HCT116 (cell line): ENCODE data around the gene PRKN. TPM values are rescaled to one million over a fixed set of nuclear protein-coding genes. Genes with fewer than 3 reads are reported as not detected.

ENCODE experiments used
- ATAC-seq: fragments of 200-7000 bp; cut with Tn5 transposase; 2 replicates; pipeline ENCODE4 v1.9.1; 2020; ENCODE audit warnings: mild to moderate bottlenecking, moderate library complexity
- BruUV-seq: library from RNA; stranded (reverse); fragments of 400-500 nt; replicated peaks from 2 replicates; lab custom pipeline; 2021; lab: Mats Ljungman, UMichigan
- CTCF ChIA-PET: fragments of 300-600 bp; sonication (Branson Sonifier 250); formaldehyde crosslinking; loops from one replicate; lab custom pipeline; 2021; ENCODE audit warnings: antibody characterized with exemption; lab: Charles Lee
- POLR2A ChIA-PET: fragments of 300-600, 350-600 bp; sonication (Branson Sonifier 250); formaldehyde crosslinking; loops from one replicate; lab custom pipeline; 2021; ENCODE audit warnings: antibody characterized with exemption; lab: Charles Lee
- RAD21 ChIA-PET, 2 experiments: fragments of 300-600 bp; sonication (Branson Sonifier 250); formaldehyde crosslinking; loops; one replicate each; lab custom pipeline; 2023; ENCODE audit warnings: low total read pairs in 2 of 2; ENCODE audit not compliant: uncharacterized antibody in 2 of 2, unreplicated experiment in 2 of 2, low non-redundant PET in 1 of 2; lab: Charles Lee
- DNase-seq: peaks from one replicate; pipeline ENCODE4 v3.0.0-alpha.2; 2010; ENCODE audit warnings: low read depth, low spot score
- H2AFZ ChIP-seq: fragments of 200-600 bp; shearing (Covaris generic), sonication (generic); 2 replicates; pipeline ENCODE4 v1.6.1; 2017; ENCODE audit warnings: low read depth, mixed run types, mixed read lengths, antibody characterized with exemption, low read length; ENCODE audit not compliant: poor library complexity, severe bottlenecking
- H3K27ac ChIP-seq: 2 replicates; pipeline ENCODE4 v1.5.1; 2012; ENCODE audit warnings: low read depth, low read length
- H3K27me3 ChIP-seq: fragments of 200-600 bp; sonication (generic); 2 replicates; pipeline ENCODE4 v1.6.1; 2016; ENCODE audit warnings: mixed run types, low read length, mixed read lengths; ENCODE audit not compliant: insufficient read depth
- H3K36me3 ChIP-seq, 2 experiments: fragments of 200-500 bp in 1 of 2; fragments of 200-600 bp in 1 of 2; sonication (Bioruptor generic) in 1 of 2; sonication (generic) in 1 of 2; 2 replicates each; pipeline versions ENCODE4 v1.5.1 to v1.6.1; 2014 to 2016; ENCODE audit warnings: low read length in 2 of 2, inconsistent platforms in 1 of 2, mixed read lengths in 1 of 2, mixed run types in 1 of 2; ENCODE audit not compliant: insufficient read depth in 2 of 2, control insufficient read depth in 1 of 2
- H3K4me1 ChIP-seq, 2 experiments: fragments of 200-600 bp in 1 of 2; sonication (generic) in 1 of 2; 2 replicates each; pipeline versions ENCODE4 v1.5.1 to v1.6.1; 2012 to 2017; ENCODE audit warnings: low read length in 2 of 2, inconsistent platforms in 1 of 2, mild to moderate bottlenecking in 1 of 2, mixed read lengths in 1 of 2, mixed run types in 1 of 2, moderate library complexity in 1 of 2; ENCODE audit not compliant: insufficient read depth in 2 of 2, control insufficient read depth in 1 of 2
- H3K4me2 ChIP-seq: fragments of 200-600 bp; sonication (generic); 2 replicates; pipeline ENCODE4 v1.6.1; 2017; ENCODE audit warnings: mixed run types, low read length, mixed read lengths
- H3K4me3 ChIP-seq, 2 experiments: fragments of 200-600 bp in 1 of 2; sonication (generic) in 1 of 2; replicated peaks in 1 of 2; 2 replicates each; pipeline ENCODE4 v1.5.1; 2011 to 2016; ENCODE audit warnings: low read length in 2 of 2, control low read depth in 1 of 2, low read depth in 1 of 2, mild to moderate bottlenecking in 1 of 2, mixed read lengths in 1 of 2, mixed run types in 1 of 2
- H3K79me2 ChIP-seq: fragments of 200-600 bp; sonication (generic); 2 replicates; pipeline ENCODE4 v1.6.1; 2017; ENCODE audit warnings: mild to moderate bottlenecking, mixed run types, low read length, moderate library complexity, mixed read lengths; ENCODE audit not compliant: insufficient read depth
- H3K9ac ChIP-seq: fragments of 200-600 bp; sonication (generic); 2 replicates; pipeline ENCODE4 v1.6.1; 2016; ENCODE audit warnings: low read length, mixed read lengths
- H3K9me2 ChIP-seq: fragments of 200-600 bp; sonication (generic), shearing (Covaris generic); 2 replicates; pipeline ENCODE4 v1.6.1; 2017; ENCODE audit warnings: mixed run types, mild to moderate bottlenecking, moderate library complexity; ENCODE audit not compliant: insufficient read depth
- H3K9me3 ChIP-seq, 2 experiments: fragments of 200-500 bp in 1 of 2; fragments of 200-600 bp in 1 of 2; sonication (Bioruptor generic) in 1 of 2; sonication (generic) in 1 of 2; 2 replicates each; pipeline ENCODE4 v1.6.1; 2014 to 2017; ENCODE audit warnings: low read length in 2 of 2, mixed read lengths in 2 of 2, inconsistent platforms in 1 of 2, low read depth in 1 of 2, mild to moderate bottlenecking in 1 of 2, mixed run types in 1 of 2, moderate library complexity in 1 of 2; ENCODE audit not compliant: control insufficient read depth in 1 of 2, insufficient read depth in 1 of 2
- H4K20me1 ChIP-seq: fragments of 200-600 bp; sonication (generic), shearing (Covaris generic); 2 replicates; pipeline ENCODE4 v1.6.1; 2017; ENCODE audit warnings: mixed run types, mild to moderate bottlenecking, moderate library complexity; ENCODE audit not compliant: insufficient read depth
- CEBPB ChIP-seq: IDR thresholded peaks from 2 replicates; pipeline ENCODE4 v1.6.1; 2012; ENCODE audit warnings: low read depth
- EGR1 ChIP-seq: IDR thresholded peaks from 2 replicates; pipeline ENCODE4 v1.6.1; 2012; ENCODE audit warnings: low read depth
- ELF1 ChIP-seq: IDR thresholded peaks from 2 replicates; pipeline ENCODE4 v1.6.1; 2012; ENCODE audit warnings: low read depth, borderline replicate concordance
- EZH2 ChIP-seq: fragments of 200-600 bp; sonication (generic); IDR thresholded peaks from 2 replicates; pipeline ENCODE4 v1.6.1; 2017; ENCODE audit warnings: antibody characterized with exemption, mixed run types
- FOSL1 ChIP-seq: IDR thresholded peaks from 2 replicates; pipeline ENCODE4 v1.6.1; 2012; ENCODE audit warnings: low read depth
- JUND ChIP-seq: IDR thresholded peaks from 2 replicates; pipeline ENCODE4 v1.6.1; 2012
- POLR2A ChIP-seq: IDR thresholded peaks from 2 replicates; pipeline ENCODE4 v1.7.0; 2011; ENCODE audit warnings: borderline replicate concordance; ENCODE audit not compliant: insufficient read depth, insufficient read length; ENCODE audit errors: extremely low read depth
- POLR2AphosphoS5 ChIP-seq: IDR thresholded peaks from 2 replicates; pipeline ENCODE4 v1.6.1; 2011; ENCODE audit warnings: mild to moderate bottlenecking, low read depth, low read length, moderate library complexity
- RAD21 ChIP-seq: IDR thresholded peaks from 2 replicates; pipeline ENCODE4 v1.6.1; 2012; ENCODE audit warnings: low read depth, mild to moderate bottlenecking
- SIN3A ChIP-seq: IDR thresholded peaks from 2 replicates; pipeline ENCODE4 v1.6.1; 2012; ENCODE audit warnings: low read depth
- SRF ChIP-seq: IDR thresholded peaks from 2 replicates; pipeline ENCODE4 v1.6.1; 2012; ENCODE audit warnings: low read depth
- TCF7L2 ChIP-seq: IDR thresholded peaks from 2 replicates; pipeline ENCODE4 v1.7.0; 2011; ENCODE audit warnings: borderline replicate concordance, inconsistent platforms; ENCODE audit not compliant: insufficient read depth, insufficient read length; ENCODE audit errors: extremely low read depth
- YY1 ChIP-seq: IDR thresholded peaks from 2 replicates; pipeline ENCODE4 v1.6.1; 2011; ENCODE audit warnings: low read length, low read depth, moderate library complexity, mild to moderate bottlenecking; ENCODE audit not compliant: insufficient replicate concordance; ENCODE audit errors: extremely low read depth
- ZFX ChIP-seq: fragments of 450-650 bp; IDR thresholded peaks from 2 replicates; pipeline ENCODE4 v1.6.1; 2017
- ZNF274 ChIP-seq: fragments of 200-500 bp; sonication (Bioruptor generic); IDR thresholded peaks from 2 replicates; pipeline ENCODE4 v1.6.1; 2014; ENCODE audit warnings: mild to moderate bottlenecking, low read depth, low read length, inconsistent platforms
- intact Hi-C: fragments of 100-400 bp; cut with micrococcal nuclease; formaldehyde crosslinking; loops from 2 replicates; pipeline ENCODE4 v1.10.0; 2022
- total RNA-seq: library from RNA; stranded (reverse); gene quantifications from one replicate; pipeline ENCODE4 v1.2.1, GENCODE V29; 2021; ENCODE audit not compliant: unreplicated experiment
- TF ChIP-seq, protein P1 (sequence below): IDR thresholded peaks from 2 replicates; pipeline ENCODE4 v1.6.1; 2012
- TF ChIP-seq, protein P2 (sequence below), 3 experiments: fragments of 200-600 bp in 1 of 3; sonication (generic) in 1 of 3; IDR thresholded peaks in 2 of 3; conservative IDR thresholded peaks in 1 of 3; 2 replicates each; pipeline ENCODE4 v1.5.1; 2012 to 2017; ENCODE audit warnings: low read depth in 2 of 3, low read length in 2 of 3, antibody characterized with exemption in 1 of 3, borderline replicate concordance in 1 of 3, control low read depth in 1 of 3, mild to moderate bottlenecking in 1 of 3, mixed read lengths in 1 of 3, mixed run types in 1 of 3, moderate library complexity in 1 of 3; ENCODE audit not compliant: insufficient read depth in 1 of 3
- TF ChIP-seq, protein P3 (sequence below): IDR thresholded peaks from 2 replicates; pipeline ENCODE4 v1.6.1; 2012

The PRKN gene
- total RNA-seq, 1 experiment from 2014 or later = 2.6 TPM

DNA sequence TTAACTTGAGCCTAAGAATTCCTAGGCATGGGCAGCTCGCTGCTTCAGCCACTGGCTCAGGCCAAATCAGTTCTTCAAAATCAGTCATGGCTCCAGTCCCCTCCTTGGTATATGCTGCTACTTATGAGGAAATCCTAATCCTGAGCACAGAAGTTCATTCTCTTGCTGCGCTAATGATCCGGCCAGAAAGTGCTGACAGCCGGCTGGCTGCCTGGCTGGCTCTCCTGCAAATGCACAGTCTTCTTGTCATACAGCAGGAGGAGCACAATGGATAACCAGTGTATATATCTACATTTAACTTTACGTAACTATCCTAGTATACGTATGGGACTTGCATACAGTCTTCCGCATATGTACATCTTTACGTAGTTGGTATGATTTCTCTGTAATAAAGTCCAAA is 500.8 kb downstream of the PRKN start:
- Histone ChIP-seq H3K27ac (no peak overlapping the region), H3K9ac (no peak overlapping the region), H3K36me3 (no peaks in the 10 kb centered on the region), H2AFZ (no peak overlapping the region), H3K4me2 (no peak overlapping the region), H3K27me3 (no peaks in the 10 kb centered on the region), H3K4me3 (no peak overlapping the region), H3K9me2 (no peaks in the 10 kb centered on the region), H4K20me1 (no peaks in the 10 kb centered on the region), H3K4me1 (no peaks in the 10 kb centered on the region), H3K9me3 (no peaks in the 10 kb centered on the region), H3K79me2 (no peaks in the 10 kb centered on the region)
- RAD21 ChIA-PET = no interaction called here
- POLR2A ChIA-PET = no interaction called here
- TF ChIP-seq YY1 (no peak), EGR1 (no peak), JUND (no peak), POLR2AphosphoS5 (no peak), TCF7L2 (no peak), EZH2 (no peak), ZNF274 (no peak), ZFX (no peak), RAD21 (no peak), FOSL1 (no peak), SIN3A (no peak), CEBPB (no peak)
- BruUV-seq = no TSS peak
- no peak for ATAC-seq
- intact Hi-C loops = no loop called here
- DNase-seq = no peak
- CTCF ChIA-PET = no interaction called here

DNA sequence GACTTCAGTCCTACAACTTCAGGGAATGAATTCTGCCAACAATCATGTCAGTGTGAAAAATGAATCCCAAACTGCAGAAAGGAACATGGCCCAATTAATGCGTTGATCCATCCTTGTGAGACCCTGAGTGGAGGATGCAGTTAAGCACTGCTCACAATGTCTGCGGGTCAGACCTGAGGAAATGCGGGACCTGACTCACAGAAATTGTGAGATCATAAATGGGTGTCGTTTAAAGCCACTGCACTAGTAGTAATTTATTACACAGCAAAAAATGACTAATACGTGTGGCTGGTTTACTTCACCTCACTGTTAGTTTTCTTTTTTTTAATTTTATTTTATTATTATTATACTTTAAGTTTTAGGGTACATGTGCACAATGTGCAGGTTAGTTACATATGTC is 505.0 kb downstream of the PRKN start:
- intact Hi-C loops = no loop called here
- Histone ChIP-seq H3K9me2 (no peaks in the 10 kb centered on the region), H3K36me3 (no peaks in the 10 kb centered on the region), H3K4me2 (no peak overlapping the region), H3K9me3 (no peaks in the 10 kb centered on the region), H4K20me1 (no peaks in the 10 kb centered on the region), H3K27me3 (no peaks in the 10 kb centered on the region), H3K9ac (no peak overlapping the region), H3K79me2 (no peaks in the 10 kb centered on the region), H3K4me3 (no peak overlapping the region), H3K4me1 (no peaks in the 10 kb centered on the region), H3K27ac (no peak overlapping the region), H2AFZ (no peak overlapping the region)
- DNase-seq (no peak), ATAC-seq (no peak)
- POLR2A ChIA-PET = no interaction called here
- RAD21 ChIA-PET = no interaction called here
- BruUV-seq = no TSS peak
- CTCF ChIA-PET = no interaction called here
- no peak for TF ChIP-seq EZH2
- no peak for TF ChIP-seq ELF1
- TF ChIP-seq POLR2AphosphoS5 = no peak
- TF ChIP-seq, protein P1, sequence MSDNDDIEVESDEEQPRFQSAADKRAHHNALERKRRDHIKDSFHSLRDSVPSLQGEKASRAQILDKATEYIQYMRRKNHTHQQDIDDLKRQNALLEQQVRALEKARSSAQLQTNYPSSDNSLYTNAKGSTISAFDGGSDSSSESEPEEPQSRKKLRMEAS = no peak
- TF ChIP-seq CEBPB = no peak
- TF ChIP-seq, protein P2, sequence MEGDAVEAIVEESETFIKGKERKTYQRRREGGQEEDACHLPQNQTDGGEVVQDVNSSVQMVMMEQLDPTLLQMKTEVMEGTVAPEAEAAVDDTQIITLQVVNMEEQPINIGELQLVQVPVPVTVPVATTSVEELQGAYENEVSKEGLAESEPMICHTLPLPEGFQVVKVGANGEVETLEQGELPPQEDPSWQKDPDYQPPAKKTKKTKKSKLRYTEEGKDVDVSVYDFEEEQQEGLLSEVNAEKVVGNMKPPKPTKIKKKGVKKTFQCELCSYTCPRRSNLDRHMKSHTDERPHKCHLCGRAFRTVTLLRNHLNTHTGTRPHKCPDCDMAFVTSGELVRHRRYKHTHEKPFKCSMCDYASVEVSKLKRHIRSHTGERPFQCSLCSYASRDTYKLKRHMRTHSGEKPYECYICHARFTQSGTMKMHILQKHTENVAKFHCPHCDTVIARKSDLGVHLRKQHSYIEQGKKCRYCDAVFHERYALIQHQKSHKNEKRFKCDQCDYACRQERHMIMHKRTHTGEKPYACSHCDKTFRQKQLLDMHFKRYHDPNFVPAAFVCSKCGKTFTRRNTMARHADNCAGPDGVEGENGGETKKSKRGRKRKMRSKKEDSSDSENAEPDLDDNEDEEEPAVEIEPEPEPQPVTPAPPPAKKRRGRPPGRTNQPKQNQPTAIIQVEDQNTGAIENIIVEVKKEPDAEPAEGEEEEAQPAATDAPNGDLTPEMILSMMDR (IDR thresholded peaks at IDR 0.05 in 2 of 3, conservative IDR thresholded peaks at IDR 0.05 in 1 of 3; ENCODE audit: borderline replicate concordance in 1 of 3, insufficient read depth in 1 of 3, low read depth in 2 of 3, low read length in 2 of 3) = no peak
- no peak for TF ChIP-seq TCF7L2
- no peak for TF ChIP-seq JUND
- TF ChIP-seq, protein P3, sequence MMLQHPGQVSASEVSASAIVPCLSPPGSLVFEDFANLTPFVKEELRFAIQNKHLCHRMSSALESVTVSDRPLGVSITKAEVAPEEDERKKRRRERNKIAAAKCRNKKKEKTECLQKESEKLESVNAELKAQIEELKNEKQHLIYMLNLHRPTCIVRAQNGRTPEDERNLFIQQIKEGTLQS = no peak
- TF ChIP-seq POLR2A = no peak
- TF ChIP-seq SRF = no peak
